Effector memory CD4-positive, alpha-beta T cell (primary cell): ENCODE measurements around the gene DOK5.

ENCODE experiments used
- DNase-seq, 3 donors: peaks; one replicate each; pipeline ENCODE4 v3.0.0-alpha.2; 2020
- H3K27ac ChIP-seq: 2 replicates; pipeline ENCODE4 v1.7.0; 2013; ENCODE audit warnings: mild to moderate bottlenecking, low read length, moderate library complexity; ENCODE audit not compliant: insufficient read depth, poor library complexity, severe bottlenecking
- H3K27me3 ChIP-seq: replicated peaks from 2 replicates; pipeline ENCODE4 v1.7.0; 2013; ENCODE audit warnings: mild to moderate bottlenecking, low read length; ENCODE audit not compliant: insufficient read depth, control insufficient read depth, poor library complexity, severe bottlenecking
- H3K36me3 ChIP-seq: 2 replicates; pipeline ENCODE4 v1.7.0; 2013; ENCODE audit warnings: mild to moderate bottlenecking, low read length, moderate library complexity; ENCODE audit not compliant: control insufficient read depth, insufficient read depth
- H3K4me1 ChIP-seq: 2 replicates; pipeline ENCODE4 v1.7.0; 2013; ENCODE audit warnings: low read length, mild to moderate bottlenecking; ENCODE audit not compliant: control insufficient read depth, insufficient read depth, poor library complexity, severe bottlenecking
- H3K4me3 ChIP-seq: 2 replicates; pipeline ENCODE4 v1.7.0; 2013; ENCODE audit warnings: low read length, low read depth, mild to moderate bottlenecking; ENCODE audit not compliant: insufficient read depth, poor library complexity, severe bottlenecking
- H3K9me3 ChIP-seq: 2 replicates; pipeline ENCODE4 v1.7.0; 2013; ENCODE audit warnings: mild to moderate bottlenecking, low read length, moderate library complexity; ENCODE audit not compliant: control insufficient read depth

DOK5 gene

GRCh38 chr20:54550776-54551396 is 75.5 kb downstream of the DOK5 start:
- H3K4me3 ChIP-seq = no peak overlapping the region
- DNase-seq = no peak
- H3K36me3 ChIP-seq = no peaks in the 10 kb centered on the region
- no peaks in the 10 kb centered on the region for H3K27me3 ChIP-seq
- H3K4me1 ChIP-seq = no peaks in the 10 kb centered on the region
- no peaks in the 10 kb centered on the region for H3K9me3 ChIP-seq
- no peak overlapping the region for H3K27ac ChIP-seq

DNA sequence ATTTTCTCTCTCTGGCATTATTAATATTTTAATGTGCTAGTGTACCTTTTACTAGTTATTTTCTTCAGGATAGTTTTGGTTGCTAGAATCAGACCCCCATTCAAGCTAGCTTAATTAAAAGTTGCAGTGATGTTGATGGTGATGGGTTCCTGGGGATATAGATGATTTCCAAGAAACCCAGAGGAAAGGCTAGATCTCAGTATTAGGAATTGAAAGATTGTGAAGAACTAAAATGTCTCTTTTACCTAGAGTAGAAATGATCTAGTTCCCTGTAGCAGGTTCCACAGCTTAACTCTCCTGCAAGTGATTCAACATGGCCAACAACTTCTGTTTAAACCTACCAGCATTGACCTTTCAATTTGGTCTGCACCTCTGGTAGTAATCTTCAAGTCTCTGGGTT is 78.6 kb downstream of the DOK5 start:
- no peaks in the 10 kb centered on the region for H3K9me3 ChIP-seq
- H3K27ac ChIP-seq = no peak overlapping the region
- H3K27me3 ChIP-seq = no peaks in the 10 kb centered on the region
- no peak for DNase-seq
- H3K36me3 ChIP-seq = no peaks in the 10 kb centered on the region
- no peaks in the 10 kb centered on the region for H3K4me1 ChIP-seq
- no peak overlapping the region for H3K4me3 ChIP-seq

GRCh38 chr20:54555150-54555549 is 79.8 kb downstream of the DOK5 start:
- Histone ChIP-seq H3K9me3 (no peaks in the 10 kb centered on the region), H3K27ac (no peak overlapping the region), H3K36me3 (no peaks in the 10 kb centered on the region), H3K4me1 (no peaks in the 10 kb centered on the region), H3K27me3 (no peaks in the 10 kb centered on the region), H3K4me3 (no peak overlapping the region)
- no peak for DNase-seq

DNA sequence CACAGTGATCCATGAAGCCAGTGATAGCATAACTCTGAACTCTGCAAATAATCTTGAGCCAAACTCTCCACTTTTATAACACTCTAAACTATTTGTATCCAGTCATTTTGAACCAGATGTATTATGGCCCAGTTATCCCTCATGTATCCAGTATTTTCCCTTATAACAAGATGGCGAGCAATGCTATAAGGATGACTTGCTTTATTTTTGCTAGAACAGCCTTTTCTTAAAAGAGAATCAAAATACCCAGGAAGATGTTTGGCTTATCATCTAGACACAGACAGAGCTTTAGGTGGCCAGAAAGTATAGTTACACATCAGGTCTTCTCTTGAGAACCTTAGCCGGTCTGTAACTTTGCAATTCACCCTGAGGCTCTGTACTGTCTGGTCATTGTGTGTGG is 81.0 kb downstream of the DOK5 start:
- no peaks in the 10 kb centered on the region for H3K36me3 ChIP-seq
- no peaks in the 10 kb centered on the region for H3K27me3 ChIP-seq
- H3K9me3 ChIP-seq = no peaks in the 10 kb centered on the region
- no peaks in the 10 kb centered on the region for H3K4me1 ChIP-seq
- H3K4me3 ChIP-seq = no peak overlapping the region
- DNase-seq = no peak
- H3K27ac ChIP-seq = no peak overlapping the region

DNA sequence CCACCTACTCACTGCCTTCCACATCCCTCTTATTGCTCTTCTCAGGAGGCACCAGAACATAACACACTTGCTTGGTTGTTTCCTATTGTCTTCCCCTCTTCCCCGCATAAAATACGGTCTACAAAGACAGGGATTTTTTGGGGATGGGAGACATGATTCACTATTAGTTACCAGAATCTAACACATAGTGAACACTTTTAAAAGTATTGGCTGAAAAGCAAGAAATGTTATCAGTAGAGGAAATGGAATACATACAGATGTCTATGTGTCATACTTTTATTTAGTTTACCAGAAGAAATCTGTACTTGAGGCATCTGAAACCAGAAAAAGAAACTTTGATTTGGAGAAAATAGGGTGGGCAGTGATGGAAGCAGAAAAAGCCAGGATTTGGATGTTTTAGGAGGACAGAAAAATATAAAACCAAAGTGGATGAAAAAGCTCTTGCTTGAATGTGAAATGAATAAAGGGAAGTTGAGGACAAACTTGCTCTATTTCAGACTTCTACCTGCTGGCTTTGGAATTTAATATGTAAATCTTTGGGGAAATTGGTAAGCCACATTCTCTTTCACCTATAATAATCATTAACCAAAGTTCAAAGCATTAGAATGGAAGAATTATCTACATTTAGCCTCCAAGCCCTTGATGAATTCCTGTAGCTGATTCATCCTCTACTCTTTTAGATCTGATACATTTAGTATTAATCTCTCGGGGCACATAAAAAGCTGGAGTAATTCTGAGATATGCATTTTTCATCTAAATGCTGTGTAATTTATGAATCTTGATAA is 82.6 kb downstream of the DOK5 start:
- DNase-seq = no peak
- H3K36me3 ChIP-seq = no peaks in the 10 kb centered on the region
- no peaks in the 10 kb centered on the region for H3K27me3 ChIP-seq
- H3K27ac ChIP-seq = no peak overlapping the region
- no peaks in the 10 kb centered on the region for H3K9me3 ChIP-seq
- H3K4me1 ChIP-seq = no peaks in the 10 kb centered on the region
- H3K4me3 ChIP-seq = no peak overlapping the region

DNA sequence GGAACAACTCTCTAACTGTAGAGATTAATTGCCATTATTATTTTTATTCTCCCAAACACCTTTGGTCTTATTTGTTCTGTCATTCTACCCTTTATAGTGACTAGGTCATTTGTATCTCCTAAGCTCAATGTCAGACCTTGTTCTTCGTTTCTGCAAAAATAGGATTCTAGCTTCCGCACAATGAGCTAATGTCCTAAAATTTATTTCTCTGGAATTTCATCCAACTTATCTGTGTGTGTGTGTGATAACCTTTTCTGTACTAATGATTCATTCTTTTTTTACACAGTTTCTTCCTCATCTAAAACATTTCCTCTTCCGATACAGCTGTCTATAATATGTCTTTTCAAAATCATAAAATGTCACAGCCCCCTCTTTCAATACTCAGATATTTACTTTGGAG is 84.5 kb downstream of the DOK5 start:
- H3K4me3 ChIP-seq = no peak overlapping the region
- no peak overlapping the region for H3K27ac ChIP-seq
- no peak for DNase-seq
- H3K27me3 ChIP-seq = no peaks in the 10 kb centered on the region
- H3K9me3 ChIP-seq = no peaks in the 10 kb centered on the region
- no peaks in the 10 kb centered on the region for H3K4me1 ChIP-seq
- H3K36me3 ChIP-seq = no peaks in the 10 kb centered on the region

GRCh38 chr20:54560357-54560756 is 85.0 kb downstream of the DOK5 start:
- Histone ChIP-seq H3K36me3 (no peaks in the 10 kb centered on the region), H3K9me3 (no peaks in the 10 kb centered on the region), H3K27me3 (no peaks in the 10 kb centered on the region), H3K4me1 (no peaks in the 10 kb centered on the region), H3K27ac (no peak overlapping the region), H3K4me3 (no peak overlapping the region)
- DNase-seq = no peak

- no peak for DNase-seq
- Histone ChIP-seq H3K4me3 (no peak overlapping the region), H3K4me1 (no peaks in the 10 kb centered on the region), H3K9me3 (no peaks in the 10 kb centered on the region), H3K27ac (no peak overlapping the region), H3K27me3 (no peaks in the 10 kb centered on the region), H3K36me3 (no peaks in the 10 kb centered on the region)
Observed at GRCh38 chr20:54565255-54565654, 89.9 kb downstream of the DOK5 start.

DNA sequence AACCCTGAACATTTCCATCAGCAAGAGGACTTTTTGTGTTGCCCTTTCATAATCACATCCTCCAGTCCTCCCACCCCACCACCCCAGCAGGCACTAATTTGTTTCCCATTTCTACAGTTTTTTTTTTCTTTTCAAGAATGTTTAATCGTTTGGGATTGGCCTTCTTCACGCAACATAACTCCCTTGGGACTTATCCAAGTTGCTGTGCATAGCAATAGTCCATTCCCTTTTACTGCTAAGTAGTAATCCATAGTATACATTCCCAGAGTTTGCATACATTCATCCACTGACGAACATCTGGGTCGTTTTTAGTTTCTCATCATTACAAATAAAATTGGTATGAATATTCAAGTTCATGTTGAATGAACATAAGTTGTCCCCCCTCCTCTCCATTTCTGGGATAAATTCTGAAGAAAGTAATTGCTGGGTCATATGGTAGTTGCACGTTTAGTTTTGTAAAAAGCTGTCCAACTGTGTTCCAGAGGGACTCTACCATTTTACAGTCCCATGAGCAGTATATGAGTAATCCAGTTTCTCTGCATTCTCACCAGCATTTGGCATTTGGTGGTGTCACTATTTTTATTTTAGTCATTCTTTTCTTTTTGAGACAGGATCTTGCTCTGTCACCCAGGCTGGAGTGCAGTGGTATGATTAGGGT is 90.8 kb downstream of the DOK5 start:
- Histone ChIP-seq H3K27ac (no peak overlapping the region), H3K9me3 (no peaks in the 10 kb centered on the region), H3K4me1 (no peaks in the 10 kb centered on the region), H3K4me3 (no peak overlapping the region), H3K27me3 (no peaks in the 10 kb centered on the region), H3K36me3 (no peaks in the 10 kb centered on the region)
- no peak for DNase-seq

GRCh38 chr20:54570561-54570960 is 95.2 kb downstream of the DOK5 start:
- Histone ChIP-seq H3K27ac (no peak overlapping the region), H3K36me3 (no peaks in the 10 kb centered on the region), H3K4me3 (no peak overlapping the region), H3K27me3 (no peaks in the 10 kb centered on the region), H3K9me3 (no peaks in the 10 kb centered on the region), H3K4me1 (no peaks in the 10 kb centered on the region)
- no peak for DNase-seq
